SU-DHL-6 (cell line): ENCODE data around the gene PRKD1.

Experiments
- H2AFZ ChIP-seq: fragments of 200-600 bp; sonication (generic); 2 replicates; pipeline ENCODE4 v1.6.1; 2014; ENCODE audit warnings: low read depth, mild to moderate bottlenecking, moderate library complexity, mixed read lengths, antibody characterized with exemption, low read length; ENCODE audit not compliant: severe bottlenecking
- H3F3A ChIP-seq: fragments of 200-600 bp; shearing (Covaris generic); 2 replicates; pipeline ENCODE4 v1.6.0; 2016; ENCODE audit warnings: antibody characterized with exemption, mild to moderate bottlenecking; ENCODE audit not compliant: insufficient read depth
- H3K27ac ChIP-seq: fragments of 200-600 bp; sonication (generic); 2 replicates; pipeline ENCODE4 v1.5.1; 2016; ENCODE audit warnings: low read depth, mild to moderate bottlenecking, low read length, moderate library complexity, mixed read lengths
- H3K27me3 ChIP-seq: fragments of 200-600 bp; sonication (generic), shearing (Covaris generic); 2 replicates; pipeline ENCODE4 v1.6.0; 2014; ENCODE audit warnings: mild to moderate bottlenecking, low read length
- H3K36me3 ChIP-seq: fragments of 200-600 bp; sonication (generic); 2 replicates; pipeline ENCODE4 v1.6.1; 2014; ENCODE audit warnings: mild to moderate bottlenecking, low read length, mixed read lengths
- H3K4me2 ChIP-seq: fragments of 300-600, 200-600 bp; shearing (Covaris generic), sonication (generic); 2 replicates; pipeline ENCODE4 v1.6.0; 2014; ENCODE audit warnings: low read length, low read depth, mild to moderate bottlenecking; ENCODE audit not compliant: poor library complexity, severe bottlenecking
- H3K4me3 ChIP-seq: fragments of 200-600 bp; sonication (generic); 2 replicates; pipeline ENCODE4 v1.5.1; 2014; ENCODE audit warnings: antibody characterized with exemption, low read length, mild to moderate bottlenecking, mixed read lengths; ENCODE audit not compliant: insufficient read depth, poor library complexity, severe bottlenecking
- H3K79me2 ChIP-seq: fragments of 200-600 bp; sonication (generic); 2 replicates; pipeline ENCODE4 v1.6.1; 2014; ENCODE audit warnings: mild to moderate bottlenecking, low read length, moderate library complexity; ENCODE audit not compliant: insufficient read depth
- H3K9ac ChIP-seq: fragments of 200-600 bp; sonication (generic); 2 replicates; pipeline ENCODE4 v1.7.0; 2014; ENCODE audit warnings: mild to moderate bottlenecking, low read length
- H3K9me2 ChIP-seq: fragments of 200-600 bp; sonication (generic); replicated peaks from 2 replicates; pipeline ENCODE4 v1.6.1; 2014; ENCODE audit warnings: low read length; ENCODE audit not compliant: insufficient read depth
- H3K9me3 ChIP-seq: fragments of 200-600 bp; sonication (generic); 2 replicates; pipeline ENCODE4 v1.6.1; 2014; ENCODE audit warnings: low read length, mixed read lengths; ENCODE audit not compliant: insufficient read depth
- H4K20me1 ChIP-seq: fragments of 200-600 bp; sonication (generic); 2 replicates; pipeline ENCODE4 v1.6.1; 2014; ENCODE audit warnings: low read depth, mild to moderate bottlenecking, antibody characterized with exemption, low read length, moderate library complexity, mixed read lengths
- EZH2phosphoT487 ChIP-seq: fragments of 200-600 bp; sonication (generic), shearing (Covaris generic); conservative IDR thresholded peaks from 2 replicates; pipeline ENCODE4 v1.6.1; 2018; ENCODE audit warnings: mild to moderate bottlenecking, antibody characterized with exemption, low read length, moderate library complexity, mixed read lengths
- TF ChIP-seq, protein P1 (sequence below): fragments of 200-600 bp; sonication (generic); IDR thresholded peaks from one replicate; pipeline ENCODE4 v1.5.1; 2017; ENCODE audit warnings: antibody characterized with exemption, mild to moderate bottlenecking, low read length, moderate library complexity; ENCODE audit not compliant: insufficient read depth, poor library complexity, severe bottlenecking

Gene PRKD1

DNA sequence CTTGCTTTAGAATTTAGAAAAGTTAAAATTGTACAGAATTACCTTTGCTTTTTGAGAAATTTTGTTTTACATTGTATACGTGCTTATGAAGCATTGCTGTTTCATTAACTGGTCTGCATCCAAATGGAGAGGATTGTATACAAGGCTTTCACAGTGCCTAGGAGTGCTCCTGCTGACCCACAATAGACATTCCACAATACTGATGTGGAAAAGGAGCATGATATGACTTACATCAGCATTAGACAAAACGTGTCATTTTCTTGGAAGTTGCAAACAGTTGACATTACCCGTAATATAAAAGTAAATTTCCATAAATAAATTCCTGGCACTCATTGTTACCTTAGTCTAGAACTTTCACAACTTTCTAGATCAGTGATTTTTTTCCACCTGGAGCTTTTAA is 1.9 kb downstream of the PRKD1 start:
- Histone ChIP-seq H4K20me1 (no peaks in the 10 kb centered on the region), H3K9me2 (no peaks in the 10 kb centered on the region), H3K9me3 (0 out of 2 replicates have a peak, but pooled peaks cover 5% of the 10 kb centered on the region), H3K27me3 (no peaks in the 10 kb centered on the region), H3K9ac (no peak overlapping the region), H3K4me3 (no peak overlapping the region), H3K79me2 (no peaks in the 10 kb centered on the region), H3K27ac (no peak overlapping the region), H2AFZ (no peak overlapping the region), H3K36me3 (no peaks in the 10 kb centered on the region), H3K4me2 (no peak overlapping the region), H3F3A (no peaks in the 10 kb centered on the region)
- no peak for TF ChIP-seq EZH2phosphoT487
- TF ChIP-seq, protein P1, sequence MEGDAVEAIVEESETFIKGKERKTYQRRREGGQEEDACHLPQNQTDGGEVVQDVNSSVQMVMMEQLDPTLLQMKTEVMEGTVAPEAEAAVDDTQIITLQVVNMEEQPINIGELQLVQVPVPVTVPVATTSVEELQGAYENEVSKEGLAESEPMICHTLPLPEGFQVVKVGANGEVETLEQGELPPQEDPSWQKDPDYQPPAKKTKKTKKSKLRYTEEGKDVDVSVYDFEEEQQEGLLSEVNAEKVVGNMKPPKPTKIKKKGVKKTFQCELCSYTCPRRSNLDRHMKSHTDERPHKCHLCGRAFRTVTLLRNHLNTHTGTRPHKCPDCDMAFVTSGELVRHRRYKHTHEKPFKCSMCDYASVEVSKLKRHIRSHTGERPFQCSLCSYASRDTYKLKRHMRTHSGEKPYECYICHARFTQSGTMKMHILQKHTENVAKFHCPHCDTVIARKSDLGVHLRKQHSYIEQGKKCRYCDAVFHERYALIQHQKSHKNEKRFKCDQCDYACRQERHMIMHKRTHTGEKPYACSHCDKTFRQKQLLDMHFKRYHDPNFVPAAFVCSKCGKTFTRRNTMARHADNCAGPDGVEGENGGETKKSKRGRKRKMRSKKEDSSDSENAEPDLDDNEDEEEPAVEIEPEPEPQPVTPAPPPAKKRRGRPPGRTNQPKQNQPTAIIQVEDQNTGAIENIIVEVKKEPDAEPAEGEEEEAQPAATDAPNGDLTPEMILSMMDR, result no peak

- Histone ChIP-seq H3K27ac (no peak overlapping the region), H3K27me3 (no peaks in the 10 kb centered on the region), H4K20me1 (no peaks in the 10 kb centered on the region), H3K4me2 (no peak overlapping the region), H3F3A (no peaks in the 10 kb centered on the region), H3K9me2 (no peaks in the 10 kb centered on the region), H3K36me3 (no peaks in the 10 kb centered on the region), H3K9me3 (0 out of 2 replicates have a peak, but pooled peaks cover 5% of the 10 kb centered on the region), H3K9ac (no peak overlapping the region), H3K4me3 (no peak overlapping the region), H3K79me2 (no peaks in the 10 kb centered on the region), H2AFZ (no peak overlapping the region)
- no peak for TF ChIP-seq EZH2phosphoT487
- TF ChIP-seq, protein P1, result no peak
Measured at GRCh38 chr14:29925101-29925722, 2.4 kb downstream of the PRKD1 start.

DNA sequence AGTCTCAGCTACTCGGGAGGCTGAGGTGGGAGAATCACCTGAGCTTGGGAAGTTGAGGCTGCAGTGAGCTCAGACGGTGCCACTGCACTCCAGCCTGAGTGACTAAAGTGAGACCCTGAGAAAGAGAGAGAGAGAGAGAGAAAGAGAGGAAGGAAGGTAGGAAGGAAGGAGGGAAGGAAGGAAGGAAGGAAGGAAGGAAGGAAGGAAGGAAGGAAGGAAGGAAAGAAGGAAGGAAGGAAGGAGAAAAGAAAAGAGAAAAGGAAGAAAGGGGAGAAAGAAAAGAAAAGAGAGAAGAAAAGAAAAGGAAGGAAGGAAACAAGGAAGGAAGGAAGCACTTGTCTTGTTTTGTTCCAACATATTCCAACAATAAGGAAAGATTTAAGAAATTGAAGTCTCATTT is 7.8 kb downstream of the PRKD1 start:
- Histone ChIP-seq H3K79me2 (no peaks in the 10 kb centered on the region), H3K4me2 (no peak overlapping the region), H3K27me3 (no peaks in the 10 kb centered on the region), H3K4me3 (no peak overlapping the region), H3F3A (no peaks in the 10 kb centered on the region), H2AFZ (no peak overlapping the region), H3K36me3 (no peaks in the 10 kb centered on the region), H3K9ac (no peak overlapping the region), H4K20me1 (no peaks in the 10 kb centered on the region), H3K27ac (no peak overlapping the region), H3K9me2 (no peaks in the 10 kb centered on the region), H3K9me3 (no peaks in the 10 kb centered on the region)
- no peak for TF ChIP-seq EZH2phosphoT487
- TF ChIP-seq, protein P1, result no peak
